Measurements from ENCODE around the gene SRCAP.

DNA sequence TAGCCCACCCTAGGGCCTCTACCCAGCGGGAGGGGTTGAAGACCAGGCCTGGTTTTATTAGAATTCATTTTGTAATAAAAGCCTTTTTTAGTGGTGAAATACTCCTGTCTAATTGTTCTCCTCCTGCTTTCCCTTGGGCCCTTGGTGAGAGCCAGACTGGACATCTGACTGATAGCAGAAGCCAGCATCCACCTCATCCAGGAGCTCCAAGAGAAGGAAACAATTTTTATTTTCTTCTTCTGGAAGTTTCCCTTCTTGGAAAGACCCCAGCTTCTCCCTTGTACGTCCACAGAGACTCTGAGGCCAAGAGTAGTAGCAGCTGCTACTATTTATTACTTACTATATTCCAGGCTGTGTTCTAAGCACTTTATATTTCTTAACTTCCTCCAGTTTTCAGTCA lies 45.2 kb downstream of the SRCAP start:
- TF ChIP-seq, protein P1, sequence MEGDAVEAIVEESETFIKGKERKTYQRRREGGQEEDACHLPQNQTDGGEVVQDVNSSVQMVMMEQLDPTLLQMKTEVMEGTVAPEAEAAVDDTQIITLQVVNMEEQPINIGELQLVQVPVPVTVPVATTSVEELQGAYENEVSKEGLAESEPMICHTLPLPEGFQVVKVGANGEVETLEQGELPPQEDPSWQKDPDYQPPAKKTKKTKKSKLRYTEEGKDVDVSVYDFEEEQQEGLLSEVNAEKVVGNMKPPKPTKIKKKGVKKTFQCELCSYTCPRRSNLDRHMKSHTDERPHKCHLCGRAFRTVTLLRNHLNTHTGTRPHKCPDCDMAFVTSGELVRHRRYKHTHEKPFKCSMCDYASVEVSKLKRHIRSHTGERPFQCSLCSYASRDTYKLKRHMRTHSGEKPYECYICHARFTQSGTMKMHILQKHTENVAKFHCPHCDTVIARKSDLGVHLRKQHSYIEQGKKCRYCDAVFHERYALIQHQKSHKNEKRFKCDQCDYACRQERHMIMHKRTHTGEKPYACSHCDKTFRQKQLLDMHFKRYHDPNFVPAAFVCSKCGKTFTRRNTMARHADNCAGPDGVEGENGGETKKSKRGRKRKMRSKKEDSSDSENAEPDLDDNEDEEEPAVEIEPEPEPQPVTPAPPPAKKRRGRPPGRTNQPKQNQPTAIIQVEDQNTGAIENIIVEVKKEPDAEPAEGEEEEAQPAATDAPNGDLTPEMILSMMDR (IDR thresholded peaks at IDR 0.05) = no peak
- TF ChIP-seq EP300 (IDR thresholded peaks at IDR 0.05) = no peak
